WTC11 (cell line): ENCODE data around the gene PEAK1. TPM values are rescaled to one million over a fixed set of nuclear protein-coding genes. Genes with fewer than 3 reads are reported as not detected.
A peak's percentile ranks its signal among the peaks of the same experiment; 100 is the strongest.

Source experiments
- ATAC-seq: fragments of 200-7000 bp; cut with Tn5 transposase; 2 replicates; pipeline ENCODE4 v1.10.0; 2021; ENCODE audit warnings: mild to moderate bottlenecking, moderate library complexity
- CTCF ChIA-PET: fragments of 300-600 bp; sonication (Branson Sonifier 250); formaldehyde crosslinking; loops from one replicate; lab custom pipeline; 2021; ENCODE audit warnings: antibody characterized with exemption; lab: Charles Lee
- POLR2A ChIA-PET: fragments of 350-600 bp; sonication (Branson Sonifier 250); formaldehyde crosslinking; loops from one replicate; lab custom pipeline; 2021; ENCODE audit warnings: antibody characterized with exemption; lab: Charles Lee
- DNase-seq: peaks from one replicate; pipeline ENCODE4 v3.0.0; 2021; ENCODE audit warnings: low spot score
- H3K27ac Mint-ChIP-seq: 2 replicates; pipeline ENCODE4 v1.8.0; 2021; ENCODE audit warnings: mixed read lengths
- H3K27me3 Mint-ChIP-seq: 2 replicates; pipeline ENCODE4 v1.8.0; 2021; ENCODE audit warnings: low read depth, mild to moderate bottlenecking, moderate library complexity, mixed read lengths
- H3K36me3 Mint-ChIP-seq: 2 replicates; pipeline ENCODE4 v1.8.0; 2021; ENCODE audit warnings: mixed read lengths
- H3K4me1 Mint-ChIP-seq: 2 replicates; pipeline ENCODE4 v1.8.0; 2022; ENCODE audit warnings: mixed read lengths
- H3K4me3 Mint-ChIP-seq: 2 replicates; pipeline ENCODE4 v1.8.0; 2021; ENCODE audit warnings: mild to moderate bottlenecking, moderate library complexity, mixed read lengths
- H3K9me3 Mint-ChIP-seq: 2 replicates; pipeline ENCODE4 v1.8.0; 2021; ENCODE audit warnings: mixed read lengths
- AFF4 ChIP-seq: sonication (generic); formaldehyde crosslinking; IDR thresholded peaks from 2 replicates; pipeline ENCODE4 v1.8.1; 2023; ENCODE audit warnings: mild to moderate bottlenecking, missing genetic modification reagents, borderline replicate concordance
- AR ChIP-seq: fragments of 250-450 bp; sonication (Bioruptor Pico); IDR thresholded peaks from 2 replicates; pipeline ENCODE4 v1.9.0; 2021; ENCODE audit warnings: mild to moderate bottlenecking
- ATF2 ChIP-seq: sonication (generic); formaldehyde crosslinking; IDR thresholded peaks from 2 replicates; pipeline ENCODE4 v1.8.1; 2022; ENCODE audit warnings: low read depth, missing genetic modification reagents, borderline replicate concordance
- ATF3 ChIP-seq: sonication (generic); formaldehyde crosslinking; conservative IDR thresholded peaks from 2 replicates; pipeline ENCODE4 v1.8.1; 2022; ENCODE audit warnings: mild to moderate bottlenecking, missing genetic modification reagents
- CBFB ChIP-seq: sonication (generic); formaldehyde crosslinking; IDR thresholded peaks from 2 replicates; pipeline ENCODE4 v1.8.1; 2022; ENCODE audit warnings: mild to moderate bottlenecking, low read depth, missing genetic modification reagents
- CTCF ChIP-seq: fragments of 200-600 bp; IDR thresholded peaks from 2 replicates; pipeline ENCODE4 v1.8.0; 2022; ENCODE audit warnings: antibody characterized with exemption
- E2F5 ChIP-seq: sonication (generic); formaldehyde crosslinking; IDR thresholded peaks from 2 replicates; pipeline ENCODE4 v1.8.1; 2022; ENCODE audit warnings: mild to moderate bottlenecking, moderate library complexity, missing genetic modification reagents
- ELF4 ChIP-seq: sonication (generic); formaldehyde crosslinking; IDR thresholded peaks from 2 replicates; pipeline ENCODE4 v1.8.1; 2022; ENCODE audit warnings: low read depth, mild to moderate bottlenecking, moderate library complexity, missing genetic modification reagents
- ERG ChIP-seq: fragments of 250-450 bp; sonication (Bioruptor Pico); IDR thresholded peaks from 2 replicates; pipeline ENCODE4 v1.8.0; 2021; ENCODE audit warnings: mild to moderate bottlenecking
- ESRRA ChIP-seq: sonication (generic); formaldehyde crosslinking; IDR thresholded peaks from 2 replicates; pipeline ENCODE4 v1.8.1; 2022; ENCODE audit warnings: mild to moderate bottlenecking, missing genetic modification reagents, borderline replicate concordance
- FOXJ3 ChIP-seq: sonication (generic); formaldehyde crosslinking; IDR thresholded peaks from 2 replicates; pipeline ENCODE4 v1.9.0; 2021; ENCODE audit warnings: missing genetic modification reagents, mild to moderate bottlenecking, borderline replicate concordance
- GTF2I ChIP-seq: fragments of 250-450 bp; sonication (Bioruptor Pico); conservative IDR thresholded peaks from 2 replicates; pipeline ENCODE4 v1.4.0; 2021; ENCODE audit warnings: mild to moderate bottlenecking
- NFYB ChIP-seq: sonication (generic); formaldehyde crosslinking; conservative IDR thresholded peaks from 2 replicates; pipeline ENCODE4 v1.8.0; 2022; ENCODE audit warnings: low read depth, missing genetic modification reagents
- NR1H2 ChIP-seq: sonication (generic); formaldehyde crosslinking; IDR thresholded peaks from 2 replicates; pipeline ENCODE4 v1.9.0; 2021; ENCODE audit warnings: mild to moderate bottlenecking, moderate library complexity, missing genetic modification reagents
- ZNF138 ChIP-seq: sonication (generic); formaldehyde crosslinking; conservative IDR thresholded peaks from 2 replicates; pipeline ENCODE4 v1.8.1; 2022; ENCODE audit warnings: mild to moderate bottlenecking, moderate library complexity, missing genetic modification reagents
- total RNA-seq: library from RNA; stranded (reverse); gene quantifications from 3 replicates; pipeline ENCODE4 v1.2.3, GENCODE V29; 2021

PEAK1 gene
- total RNA-seq, 1 experiment from 2014 or later: 49.0 TPM

GRCh38 chr15:77400258-77400657 lies 19.6 kb downstream of the PEAK1 start:
- no peak overlapping the region for H3K4me3 Mint-ChIP-seq
- CTCF ChIA-PET: no interaction called here
- ATAC-seq: no peak

GRCh38 chr15:77398927-77399326 lies 21.0 kb downstream of the PEAK1 start:
- ATAC-seq: no peak
- POLR2A ChIA-PET: no interaction called here

More at GRCh38 chr15:77400258-77400657, 19.6 kb downstream of the PEAK1 start:
- Mint-ChIP-seq H3K27ac (no peak overlapping the region), H3K27me3 (no peaks in the 10 kb centered on the region), H3K36me3 (peaks cover 46% of the 10 kb centered on the region), H3K4me1 (peaks cover 4% of the 10 kb centered on the region)
- TF ChIP-seq GTF2I (CRISPR knock-in tag): peak; percentile 83
- TF ChIP-seq FOXJ3 (CRISPR knock-in tag): no peak
- TF ChIP-seq, all 79 proteins: peak for 1
- DNase-seq: no peak
- peaks cover 53% of the 10 kb centered on the region for H3K9me3 Mint-ChIP-seq
- POLR2A ChIA-PET: no interaction called here

More at GRCh38 chr15:77398927-77399326, 21.0 kb downstream of the PEAK1 start:
- H3K27me3 Mint-ChIP-seq: no peaks in the 10 kb centered on the region
- H3K4me3 Mint-ChIP-seq: no peak overlapping the region
- no peak for DNase-seq
- H3K27ac Mint-ChIP-seq: no peak overlapping the region
- H3K4me1 Mint-ChIP-seq: peaks cover 2% of the 10 kb centered on the region; the same call in 1 of the 2 replicates
- CTCF ChIA-PET: no interaction called here
- peaks cover 57% of the 10 kb centered on the region for H3K9me3 Mint-ChIP-seq
- TF ChIP-seq AFF4 (CRISPR knock-in tag): no peak
- TF ChIP-seq ATF2: no peak
- TF ChIP-seq CTCF: no peak
- TF ChIP-seq ZNF138 (CRISPR knock-in tag): no peak
- no peak for TF ChIP-seq E2F5
- TF ChIP-seq ATF3 (CRISPR knock-in tag): no peak
- TF ChIP-seq ELF4 (CRISPR knock-in tag): no peak
- no peak for TF ChIP-seq NFYB
- TF ChIP-seq CBFB (CRISPR knock-in tag): no peak
- TF ChIP-seq ERG: no peak
- TF ChIP-seq AR (CRISPR knock-in tag): no peak
- TF ChIP-seq NR1H2 (CRISPR knock-in tag): no peak
- no peak for TF ChIP-seq ESRRA (CRISPR knock-in tag)
- TF ChIP-seq, all 79 proteins: peak for 0
- H3K36me3 Mint-ChIP-seq: peaks cover 50% of the 10 kb centered on the region
